Measurements from ENCODE around the gene LIG1.
"Not testable (repeated sequence)": the region's sequence is repeated elsewhere in the genome, so short reads cannot be mapped to it uniquely, and the experiment has no call there.

The LIG1 gene

GRCh38 chr19:48120505-48120904 lies 49.6 kb downstream of the LIG1 start:
- DNase-seq, result no peak

- DNase-seq, result no peak
Measured at GRCh38 chr19:48118131-48118517, 52.0 kb downstream of the LIG1 start.

- no peak for DNase-seq
Measured at GRCh38 chr19:48117515-48118130, 52.5 kb downstream of the LIG1 start.

- no peak for DNase-seq
Measured at GRCh38 chr19:48113190-48113917, 56.8 kb downstream of the LIG1 start.

GRCh38 chr19:48111280-48111679 lies 58.9 kb downstream of the LIG1 start:
- DNase-seq, result no peak

GRCh38 chr19:48110350-48110966 lies 59.7 kb downstream of the LIG1 start, which contains the start of gene PLA2G4C:
PLA2G4C (minus strand) TSS chr19:48110817; CDS start chr19:48106529, 4,288 bp downstream.
- peak; percentile 81 for DNase-seq

- DNase-seq, result no peak
Measured at GRCh38 chr19:48108997-48109782, 61.0 kb downstream of the LIG1 start.

- DNase-seq, result no peak
Measured at GRCh38 chr19:48103922-48104321, 66.2 kb downstream of the LIG1 start.

GRCh38 chr19:48102870-48103751 lies 67.0 kb downstream of the LIG1 start:
- DNase-seq, result peak; percentile 39

GRCh38 chr19:48095612-48096175 lies 74.5 kb downstream of the LIG1 start:
- no peak for DNase-seq

GRCh38 chr19:48094855-48095203 lies 75.3 kb downstream of the LIG1 start:
- no peak for DNase-seq

- DNase-seq, result no peak
Measured at GRCh38 chr19:48094129-48094854, 75.9 kb downstream of the LIG1 start.

- DNase-seq, result not testable (repeated sequence)
Measured at GRCh38 chr19:48091111-48091718, 78.9 kb downstream of the LIG1 start.

GRCh38 chr19:48090281-48090802 lies 79.8 kb downstream of the LIG1 start:
- no peak for DNase-seq

- not testable (repeated sequence) for DNase-seq
Measured at GRCh38 chr19:48088991-48089390, 81.2 kb downstream of the LIG1 start.

- DNase-seq, result no peak
Measured at GRCh38 chr19:48085904-48086864, 84.0 kb downstream of the LIG1 start.

GRCh38 chr19:48085076-48085475 lies 85.1 kb downstream of the LIG1 start:
- DNase-seq, result no peak

- DNase-seq, result no peak
Measured at GRCh38 chr19:48081106-48081505, 89.0 kb downstream of the LIG1 start.

- not testable (repeated sequence) for DNase-seq
Measured at GRCh38 chr19:48070177-48070769, 99.9 kb downstream of the LIG1 start.

All from CD4-positive, alpha-beta T cell treated with Interleukin-10 for 1 hour (primary cell).